Keratinocyte (primary cell): Measurements from ENCODE around the gene ABCC6. TPM values are rescaled to one million over a fixed set of nuclear protein-coding genes. Genes with fewer than 3 reads are reported as not detected.
"Not testable (repeated sequence)": the region's sequence is repeated elsewhere in the genome, so short reads cannot be mapped to it uniquely, and the experiment has no call there.

Experiments used
- DNase-seq: peaks from one replicate; pipeline ENCODE4 v3.0.0-alpha.2; 2011; ENCODE audit warnings: low read depth, missing footprints, low spot score
- FAIRE-seq: peaks from 2 replicates; lab custom pipeline; 2011; peaks lifted over from hg19 to GRCh38; lab: Jason Lieb, UNC
- H2AFZ ChIP-seq: 2 replicates; pipeline ENCODE4 v1.6.0; 2012; ENCODE audit warnings: low read length, control low read depth, inconsistent platforms; ENCODE audit not compliant: control insufficient read depth
- H3K27ac ChIP-seq: 2 replicates; pipeline ENCODE4 v1.5.1; 2011; ENCODE audit warnings: low read length; ENCODE audit not compliant: control insufficient read depth, insufficient read depth
- H3K27me3 ChIP-seq: 3 replicates; pipeline ENCODE4 v1.6.0; 2011; ENCODE audit warnings: low read length; ENCODE audit not compliant: control insufficient read depth, insufficient read depth; ENCODE audit errors: extremely low read depth
- H3K36me3 ChIP-seq, 2 experiments: 2 replicates in 1 of 2; 3 replicates in 1 of 2; pipeline ENCODE4 v1.5.1; 2011; ENCODE audit warnings: low read length in 2 of 2, mild to moderate bottlenecking in 1 of 2; ENCODE audit not compliant: control insufficient read depth in 2 of 2, insufficient read depth in 2 of 2; ENCODE audit errors: extremely low read depth in 1 of 2
- H3K4me1 ChIP-seq: 3 replicates; pipeline ENCODE4 v1.5.1; 2011; ENCODE audit warnings: low read length; ENCODE audit not compliant: control insufficient read depth, insufficient read depth; ENCODE audit errors: extremely low read depth
- H3K4me2 ChIP-seq: 3 replicates; pipeline ENCODE4 v1.6.0; 2011; ENCODE audit warnings: low read depth, low read length; ENCODE audit not compliant: control insufficient read depth, insufficient read depth; ENCODE audit errors: extremely low read depth
- H3K4me3 ChIP-seq, 3 experiments: fragments of 200-600 bp in 1 of 3; sonication (generic) in 1 of 3; 2 replicates in 2 of 3; 3 replicates in 1 of 3; pipeline ENCODE4 v1.5.1; 2011 to 2016; ENCODE audit warnings: low read length in 3 of 3, mild to moderate bottlenecking in 3 of 3, control low read depth in 2 of 3, inconsistent platforms in 1 of 3, low read depth in 1 of 3, mixed read lengths in 1 of 3, mixed run types in 1 of 3, moderate library complexity in 1 of 3; ENCODE audit not compliant: control insufficient read depth in 2 of 3, insufficient read depth in 2 of 3; ENCODE audit errors: extremely low read depth in 1 of 3
- H3K79me2 ChIP-seq: 2 replicates; pipeline ENCODE4 v1.6.0; 2012; ENCODE audit warnings: low read length; ENCODE audit not compliant: control insufficient read depth, insufficient read depth
- H3K9ac ChIP-seq: 3 replicates; pipeline ENCODE4 v1.6.0; 2011; ENCODE audit warnings: low read length; ENCODE audit not compliant: control insufficient read depth, insufficient read depth; ENCODE audit errors: extremely low read depth
- H3K9me1 ChIP-seq: 3 replicates; pipeline ENCODE4 v1.6.0; 2011; ENCODE audit warnings: low read length; ENCODE audit not compliant: control insufficient read depth, insufficient read depth; ENCODE audit errors: extremely low read depth
- H3K9me3 ChIP-seq: 2 replicates; pipeline ENCODE4 v1.5.1; 2012; ENCODE audit warnings: low read depth, low read length; ENCODE audit not compliant: control insufficient read depth
- H4K20me1 ChIP-seq: 3 replicates; pipeline ENCODE4 v1.6.0; 2011; ENCODE audit warnings: low read length; ENCODE audit not compliant: control insufficient read depth, insufficient read depth; ENCODE audit errors: extremely low read depth
- EZH2 ChIP-seq: IDR thresholded peaks from one replicate; pipeline ENCODE4 v1.6.1; 2012; ENCODE audit warnings: inconsistent platforms, mild to moderate bottlenecking, low read length, moderate library complexity
- dilution Hi-C: fragments of 300-500 bp; cut with MboI; formaldehyde crosslinking; loops from one replicate; pipeline ENCODE4 v1.7.0; 2020; ENCODE audit warnings: low sequenced_read_pairs; ENCODE audit not compliant: extremely low pct_ligation_motif_present
- polyA plus RNA-seq, 5 experiments: library from polyadenylated mRNA; depleted of rRNA in 3 of 5; stranded (reverse) in 3 of 5; stranded (forward) in 1 of 5; unstranded in 1 of 5; fragments of >200 nt; gene quantifications; 1 replicate in 1 of 5; 2 replicates in 3 of 5; 3 replicates in 1 of 5; pipeline versions ENCODE4 v1.2.1 to v1.2.3, GENCODE V29; 2011 to 2012; ENCODE audit warnings: missing spikeins in 2 of 5, low read depth in 1 of 5, low replicate concordance in 1 of 5
- TF ChIP-seq, protein P1 (sequence below), 3 experiments: IDR thresholded peaks in 1 of 3; conservative IDR thresholded peaks in 1 of 3; optimal IDR thresholded peaks in 1 of 3; 2 replicates in 2 of 3; 3 replicates in 1 of 3; pipeline versions ENCODE3 to v1.5.1; 2011; ENCODE audit warnings: low read length in 3 of 3, mild to moderate bottlenecking in 3 of 3, moderate library complexity in 2 of 3, control low read depth in 1 of 3, inconsistent platforms in 1 of 3; ENCODE audit not compliant: insufficient read depth in 2 of 3; ENCODE audit errors: extremely low read depth in 1 of 3

ABCC6 gene
- polyA plus RNA-seq, 1 donor (not counting 4 experiments of a cell fraction or from before 2014, with no cell fraction given), result not detected

DNA sequence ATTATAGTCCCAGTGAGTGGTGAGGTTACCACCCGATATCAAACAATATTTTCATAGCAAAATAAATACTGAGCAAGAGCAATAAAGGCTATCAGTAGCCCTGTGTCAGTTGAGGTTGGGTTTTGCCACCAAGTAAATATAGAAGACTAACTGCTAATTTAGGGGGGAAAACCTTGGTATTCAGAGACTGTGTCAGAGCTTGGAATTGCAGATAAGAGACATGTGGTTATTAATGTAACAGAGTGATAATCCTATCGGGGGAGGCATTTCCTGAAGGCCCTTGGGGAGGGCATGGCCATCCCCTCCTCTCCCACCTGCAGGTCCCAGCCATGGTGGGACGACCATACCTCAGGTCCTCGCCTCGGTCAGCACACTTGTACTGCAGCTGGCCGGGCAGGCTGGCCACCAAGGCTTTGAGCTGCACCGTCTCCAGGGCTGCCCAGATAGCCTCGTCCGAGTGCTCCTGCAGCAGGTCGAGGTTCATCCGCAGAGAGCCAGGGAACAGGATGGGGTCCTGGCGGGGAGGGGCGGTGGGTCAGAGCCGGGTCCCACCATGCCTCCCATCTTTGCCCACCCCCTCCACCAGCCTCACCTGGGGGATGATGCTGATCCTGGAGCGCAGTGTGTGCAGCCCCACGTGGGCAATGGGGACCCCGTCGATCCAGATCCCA is 68.9 kb downstream of the ABCC6 start:
- FAIRE-seq (no peak), DNase-seq (no peak)
- Histone ChIP-seq H3K4me1 (no peaks in the 10 kb centered on the region), H4K20me1 (no peaks in the 10 kb centered on the region), H3K4me3 (no peak overlapping the region), H3K79me2 (no peaks in the 10 kb centered on the region), H3K9me1 (no peaks in the 10 kb centered on the region), H3K27ac (no peak overlapping the region), H3K4me2 (no peak overlapping the region), H3K9ac (no peak overlapping the region), H3K9me3 (peaks cover 5% of the 10 kb centered on the region), H3K27me3 (no peaks in the 10 kb centered on the region), H2AFZ (no peak overlapping the region), H3K36me3 (no peaks in the 10 kb centered on the region)
- dilution Hi-C loops, result no loop called here
- no peak for TF ChIP-seq EZH2
- TF ChIP-seq, protein P1, sequence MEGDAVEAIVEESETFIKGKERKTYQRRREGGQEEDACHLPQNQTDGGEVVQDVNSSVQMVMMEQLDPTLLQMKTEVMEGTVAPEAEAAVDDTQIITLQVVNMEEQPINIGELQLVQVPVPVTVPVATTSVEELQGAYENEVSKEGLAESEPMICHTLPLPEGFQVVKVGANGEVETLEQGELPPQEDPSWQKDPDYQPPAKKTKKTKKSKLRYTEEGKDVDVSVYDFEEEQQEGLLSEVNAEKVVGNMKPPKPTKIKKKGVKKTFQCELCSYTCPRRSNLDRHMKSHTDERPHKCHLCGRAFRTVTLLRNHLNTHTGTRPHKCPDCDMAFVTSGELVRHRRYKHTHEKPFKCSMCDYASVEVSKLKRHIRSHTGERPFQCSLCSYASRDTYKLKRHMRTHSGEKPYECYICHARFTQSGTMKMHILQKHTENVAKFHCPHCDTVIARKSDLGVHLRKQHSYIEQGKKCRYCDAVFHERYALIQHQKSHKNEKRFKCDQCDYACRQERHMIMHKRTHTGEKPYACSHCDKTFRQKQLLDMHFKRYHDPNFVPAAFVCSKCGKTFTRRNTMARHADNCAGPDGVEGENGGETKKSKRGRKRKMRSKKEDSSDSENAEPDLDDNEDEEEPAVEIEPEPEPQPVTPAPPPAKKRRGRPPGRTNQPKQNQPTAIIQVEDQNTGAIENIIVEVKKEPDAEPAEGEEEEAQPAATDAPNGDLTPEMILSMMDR (optimal IDR thresholded peaks at IDR 0.05 in 1 of 3, IDR thresholded peaks at IDR 0.05 in 1 of 3, conservative IDR thresholded peaks at IDR 0.05 in 1 of 3; ENCODE audit: extremely low read depth in 1 of 3, insufficient read depth in 2 of 3, low read length in 3 of 3), result no peak

DNA sequence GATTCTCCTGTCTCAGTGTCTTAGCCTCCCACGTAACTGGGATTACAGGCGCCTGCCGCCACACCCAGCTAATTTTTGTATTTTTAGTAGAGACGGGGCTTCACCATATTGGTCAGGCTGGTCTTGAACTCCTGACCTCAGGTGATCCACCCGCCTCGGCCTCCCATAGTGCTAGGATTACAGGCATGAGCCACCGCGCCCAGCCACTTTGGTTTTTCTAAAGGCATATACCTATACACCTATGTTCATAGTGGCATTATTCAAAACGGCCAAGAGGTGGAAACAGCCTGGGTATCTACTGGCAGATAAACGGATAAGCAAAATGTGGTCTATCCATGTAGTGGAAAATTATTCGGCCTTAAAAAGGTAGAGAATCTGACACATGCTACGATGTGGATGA is 70.3 kb downstream of the ABCC6 start:
- H4K20me1 ChIP-seq, H3K27ac ChIP-seq, H3K36me3 ChIP-seq, dilution Hi-C loops, H3K79me2 ChIP-seq, H3K4me1 ChIP-seq, H2AFZ ChIP-seq, DNase-seq, H3K4me3 ChIP-seq, H3K9me1 ChIP-seq, H3K27me3 ChIP-seq, H3K9ac ChIP-seq, H3K4me2 ChIP-seq, FAIRE-seq, H3K9me3 ChIP-seq: not testable (repeated sequence)

DNA sequence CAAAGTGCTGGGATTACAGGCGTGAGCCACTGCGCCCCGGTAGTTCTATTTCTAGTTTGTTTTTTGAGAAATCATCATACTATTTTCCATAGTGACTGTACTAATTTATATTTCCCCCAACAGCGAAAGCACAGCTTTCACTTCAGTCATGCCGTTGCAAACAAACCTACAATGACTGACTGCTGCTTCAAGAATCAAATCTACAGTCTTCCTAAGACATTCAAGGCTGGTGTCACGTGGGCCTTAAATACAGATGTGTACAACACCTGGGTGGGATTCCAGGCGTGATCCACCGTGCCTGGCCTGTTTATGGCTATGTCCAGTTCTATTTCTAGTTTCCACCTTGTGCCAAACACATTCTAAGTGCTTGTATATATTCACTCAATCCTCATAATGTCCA is 72.0 kb downstream of the ABCC6 start:
- FAIRE-seq, result no peak
- peaks cover 0 to 3% of the 10 kb centered on the region in 2 experiments for H3K36me3 ChIP-seq
- H3K4me3 ChIP-seq, result no peak overlapping the region
- no peaks in the 10 kb centered on the region for H3K9me1 ChIP-seq
- DNase-seq, result no peak
- H3K9me3 ChIP-seq, result no peaks in the 10 kb centered on the region
- H4K20me1 ChIP-seq, result no peaks in the 10 kb centered on the region
- dilution Hi-C loops, result no loop called here
- H2AFZ ChIP-seq, result no peak overlapping the region
- no peak overlapping the region for H3K4me2 ChIP-seq
- H3K27ac ChIP-seq, result no peak overlapping the region
- no peak overlapping the region for H3K9ac ChIP-seq
- no peaks in the 10 kb centered on the region for H3K4me1 ChIP-seq
- H3K79me2 ChIP-seq, result no peaks in the 10 kb centered on the region
- H3K27me3 ChIP-seq, result no peaks in the 10 kb centered on the region
- TF ChIP-seq, protein P1 (optimal IDR thresholded peaks at IDR 0.05 in 1 of 3, IDR thresholded peaks at IDR 0.05 in 1 of 3, conservative IDR thresholded peaks at IDR 0.05 in 1 of 3; ENCODE audit: extremely low read depth in 1 of 3, insufficient read depth in 2 of 3, low read length in 3 of 3), result no peak
- TF ChIP-seq EZH2, result no peak
